T-helper 1 cell treated with Interleukin-12 subunit alpha and Interleukin-12 subunit beta and Interleukin-4 antibody, amounts not matched to agents 30 μg/mL and 1 μg/mL, for 36 hours (primary cell): Measurements from ENCODE around the gene CFAP251.

Source experiments
- H3K27ac Mint-ChIP-seq: one replicate; pipeline ENCODE4 v1.8.0; 2021; ENCODE audit warnings: mild to moderate bottlenecking, mixed read lengths
- H3K27me3 Mint-ChIP-seq: one replicate; pipeline ENCODE4 v1.8.0; 2021; ENCODE audit warnings: low read depth, mixed read lengths
- H3K36me3 Mint-ChIP-seq: one replicate; pipeline ENCODE4 v1.8.0; 2021; ENCODE audit warnings: low read depth, mixed read lengths
- H3K4me1 Mint-ChIP-seq: one replicate; pipeline ENCODE4 v1.8.0; 2021; ENCODE audit warnings: low read depth, mixed read lengths
- H3K4me3 Mint-ChIP-seq: one replicate; pipeline ENCODE4 v1.8.0; 2021; ENCODE audit warnings: mild to moderate bottlenecking, moderate library complexity, mixed read lengths
- H3K9me3 Mint-ChIP-seq: one replicate; pipeline ENCODE4 v1.8.0; 2021; ENCODE audit warnings: mixed read lengths

Gene CFAP251

GRCh38 chr12:121966959-121967358 lies 48.6 kb downstream of the CFAP251 start:
- H3K4me1 Mint-ChIP-seq = no peaks in the 10 kb centered on the region
- H3K27me3 Mint-ChIP-seq = no peaks in the 10 kb centered on the region
- H3K27ac Mint-ChIP-seq = no peak overlapping the region
- peaks cover 2% of the 10 kb centered on the region for H3K9me3 Mint-ChIP-seq
- no peaks in the 10 kb centered on the region for H3K36me3 Mint-ChIP-seq
- H3K4me3 Mint-ChIP-seq = no peak overlapping the region

- Mint-ChIP-seq H3K4me3 (no peak overlapping the region), H3K27ac (no peak overlapping the region), H3K4me1 (no peaks in the 10 kb centered on the region), H3K9me3 (peaks cover 14% of the 10 kb centered on the region), H3K36me3 (peaks cover 1% of the 10 kb centered on the region), H3K27me3 (no peaks in the 10 kb centered on the region)
Measured at GRCh38 chr12:121968876-121969275, 50.5 kb downstream of the CFAP251 start.

GRCh38 chr12:121969726-121970125 lies 51.3 kb downstream of the CFAP251 start:
- Mint-ChIP-seq H3K36me3 (peaks cover 1% of the 10 kb centered on the region), H3K4me1 (no peaks in the 10 kb centered on the region), H3K27me3 (peaks cover 2% of the 10 kb centered on the region), H3K27ac (no peak overlapping the region), H3K4me3 (no peak overlapping the region), H3K9me3 (peaks cover 17% of the 10 kb centered on the region)

- Mint-ChIP-seq H3K27me3 (peaks cover 8% of the 10 kb centered on the region), H3K9me3 (peaks cover 17% of the 10 kb centered on the region), H3K4me3 (no peak overlapping the region), H3K4me1 (no peaks in the 10 kb centered on the region), H3K36me3 (peaks cover 1% of the 10 kb centered on the region), H3K27ac (no peak overlapping the region)
Measured at GRCh38 chr12:121970581-121971300, 52.3 kb downstream of the CFAP251 start.

GRCh38 chr12:121974026-121974985 lies 55.9 kb downstream of the CFAP251 start:
- H3K9me3 Mint-ChIP-seq = peaks cover 17% of the 10 kb centered on the region
- peaks cover 8% of the 10 kb centered on the region for H3K27me3 Mint-ChIP-seq
- peaks cover 1% of the 10 kb centered on the region for H3K36me3 Mint-ChIP-seq
- no peaks in the 10 kb centered on the region for H3K4me1 Mint-ChIP-seq
- no peak overlapping the region for H3K4me3 Mint-ChIP-seq
- no peak overlapping the region for H3K27ac Mint-ChIP-seq

- Mint-ChIP-seq H3K36me3 (peaks cover 1% of the 10 kb centered on the region), H3K4me1 (no peaks in the 10 kb centered on the region), H3K4me3 (no peak overlapping the region), H3K9me3 (peaks cover 17% of the 10 kb centered on the region), H3K27me3 (peaks cover 8% of the 10 kb centered on the region), H3K27ac (no peak overlapping the region)
Measured at GRCh38 chr12:121975021-121975420, 56.6 kb downstream of the CFAP251 start.

- Mint-ChIP-seq H3K27me3 (peaks cover 8% of the 10 kb centered on the region), H3K4me3 (no peak overlapping the region), H3K36me3 (peaks cover 1% of the 10 kb centered on the region), H3K4me1 (no peaks in the 10 kb centered on the region), H3K9me3 (peaks cover 16% of the 10 kb centered on the region), H3K27ac (no peak overlapping the region)
Measured at GRCh38 chr12:121976950-121977349, 58.6 kb downstream of the CFAP251 start.

- Mint-ChIP-seq H3K36me3 (no peaks in the 10 kb centered on the region), H3K4me1 (no peaks in the 10 kb centered on the region), H3K4me3 (no peak overlapping the region), H3K9me3 (no peaks in the 10 kb centered on the region), H3K27me3 (peaks cover under 1% of the 10 kb centered on the region), H3K27ac (no peak overlapping the region)
Measured at GRCh38 chr12:121980191-121980891, 61.9 kb downstream of the CFAP251 start.

- Mint-ChIP-seq H3K27ac (no peak overlapping the region), H3K4me1 (no peaks in the 10 kb centered on the region), H3K4me3 (no peak overlapping the region), H3K27me3 (no peaks in the 10 kb centered on the region), H3K36me3 (no peaks in the 10 kb centered on the region), H3K9me3 (no peaks in the 10 kb centered on the region)
Measured at GRCh38 chr12:121980892-121981272, 62.5 kb downstream of the CFAP251 start.

- Mint-ChIP-seq H3K4me1 (no peaks in the 10 kb centered on the region), H3K27me3 (no peaks in the 10 kb centered on the region), H3K27ac (no peak overlapping the region), H3K9me3 (no peaks in the 10 kb centered on the region), H3K4me3 (no peak overlapping the region), H3K36me3 (no peaks in the 10 kb centered on the region)
Measured at GRCh38 chr12:121981456-121981855, 63.1 kb downstream of the CFAP251 start.

- no peak overlapping the region for H3K27ac Mint-ChIP-seq
- no peaks in the 10 kb centered on the region for H3K9me3 Mint-ChIP-seq
- no peaks in the 10 kb centered on the region for H3K36me3 Mint-ChIP-seq
- H3K27me3 Mint-ChIP-seq = no peaks in the 10 kb centered on the region
- H3K4me3 Mint-ChIP-seq = no peak overlapping the region
- H3K4me1 Mint-ChIP-seq = no peaks in the 10 kb centered on the region
Measured at GRCh38 chr12:121982950-121983349, 64.6 kb downstream of the CFAP251 start.

- no peaks in the 10 kb centered on the region for H3K9me3 Mint-ChIP-seq
- H3K27ac Mint-ChIP-seq = no peak overlapping the region
- H3K36me3 Mint-ChIP-seq = no peaks in the 10 kb centered on the region
- H3K4me1 Mint-ChIP-seq = no peaks in the 10 kb centered on the region
- no peak overlapping the region for H3K4me3 Mint-ChIP-seq
- no peaks in the 10 kb centered on the region for H3K27me3 Mint-ChIP-seq
Measured at GRCh38 chr12:121983536-121984210, 65.3 kb downstream of the CFAP251 start.

- Mint-ChIP-seq H3K4me1 (peaks cover 4% of the 10 kb centered on the region), H3K27me3 (no peaks in the 10 kb centered on the region), H3K4me3 (no peak overlapping the region), H3K36me3 (no peaks in the 10 kb centered on the region), H3K27ac (no peak overlapping the region), H3K9me3 (no peaks in the 10 kb centered on the region)
Measured at GRCh38 chr12:121986489-121987245, 68.3 kb downstream of the CFAP251 start.
